GM12878 (cell line): ENCODE measurements around the gene DNAH2. TPM values are rescaled to one million over a fixed set of nuclear protein-coding genes. Genes with fewer than 3 reads are reported as not detected.

Source experiments
- CBX5 ChIP-seq: sonication (generic); IDR thresholded peaks from 2 replicates; pipeline ENCODE4 v1.6.1; 2016; ENCODE audit warnings: low read depth, moderate library complexity, mild to moderate bottlenecking, inconsistent platforms
- CHD2 ChIP-seq: IDR thresholded peaks from 2 replicates; pipeline ENCODE4 v1.6.1; 2011; ENCODE audit warnings: low read depth, low read length, improper control_type of control experiment, borderline replicate concordance
- DPF2 ChIP-seq: fragments of 450-650 bp; IDR thresholded peaks from 2 replicates; pipeline ENCODE4 v1.6.1; 2017; ENCODE audit warnings: mild to moderate bottlenecking
- GATAD2B ChIP-seq: fragments of 450-650 bp; conservative IDR thresholded peaks from 2 replicates; pipeline ENCODE4 v1.6.1; 2017; ENCODE audit warnings: low read depth, mild to moderate bottlenecking, moderate library complexity
- IKZF1 ChIP-seq: fragments of 450-650 bp; conservative IDR thresholded peaks from 2 replicates; pipeline ENCODE4 v1.6.1; 2017; ENCODE audit warnings: antibody characterized with exemption, mild to moderate bottlenecking
- MEF2B ChIP-seq: fragments of 450-650 bp; IDR thresholded peaks from 2 replicates; pipeline ENCODE4 v1.6.1; 2018; ENCODE audit warnings: mild to moderate bottlenecking, moderate library complexity; ENCODE audit not compliant: partially characterized antibody, poor library complexity, severe bottlenecking
- MTA2 ChIP-seq: fragments of 450-650 bp; IDR thresholded peaks from 2 replicates; pipeline ENCODE4 v1.6.1; 2016; ENCODE audit warnings: low read depth, mild to moderate bottlenecking, moderate library complexity
- NFYB ChIP-seq: IDR thresholded peaks from 2 replicates; pipeline ENCODE4 v1.6.1; 2011; ENCODE audit warnings: low read depth, mild to moderate bottlenecking, low read length, improper control_type of control experiment, moderate library complexity; ENCODE audit not compliant: insufficient read depth
- NR2C2 ChIP-seq: IDR thresholded peaks from 2 replicates; pipeline ENCODE4 v1.6.1; 2011; ENCODE audit warnings: borderline replicate concordance, low read depth; ENCODE audit not compliant: control insufficient read depth, insufficient read length
- NRF1 ChIP-seq: conservative IDR thresholded peaks from 2 replicates; pipeline ENCODE4 v1.6.1; 2011; ENCODE audit warnings: mild to moderate bottlenecking, low read depth, low read length, improper control_type of control experiment
- POLR2AphosphoS2 ChIP-seq: IDR thresholded peaks from 2 replicates; pipeline ENCODE4 v1.6.1; 2011; ENCODE audit warnings: low read depth, mild to moderate bottlenecking, low read length, improper control_type of control experiment, moderate library complexity
- RUNX3 ChIP-seq: IDR thresholded peaks from 2 replicates; pipeline ENCODE4 v1.6.1; 2012; ENCODE audit warnings: low read length, inconsistent platforms
- SIN3A ChIP-seq: IDR thresholded peaks from 2 replicates; pipeline ENCODE4 v1.6.1; 2012; ENCODE audit warnings: low read depth, low read length, improper control_type of control experiment
- STAT1 ChIP-seq: fragments of 450-650 bp; conservative IDR thresholded peaks from 2 replicates; pipeline ENCODE4 v1.6.1; 2014; ENCODE audit warnings: antibody characterized with exemption, mild to moderate bottlenecking
- SUZ12 ChIP-seq: fragments of 200-600 bp; sonication (generic); IDR thresholded peaks from one replicate; pipeline ENCODE4 v1.6.1; 2018; ENCODE audit warnings: antibody characterized with exemption, mild to moderate bottlenecking; ENCODE audit not compliant: unreplicated experiment
- TAF1 ChIP-seq: IDR thresholded peaks from 2 replicates; pipeline ENCODE4 v1.6.1; 2011; ENCODE audit warnings: mild to moderate bottlenecking, low read depth, low read length, borderline replicate concordance
- TARDBP ChIP-seq: IDR thresholded peaks from 2 replicates; pipeline ENCODE4 v1.6.1; 2016; ENCODE audit warnings: borderline replicate concordance
- WRNIP1 ChIP-seq: IDR thresholded peaks from 2 replicates; pipeline ENCODE4 v1.6.1; 2011; ENCODE audit warnings: low read depth, low read length, improper control_type of control experiment, borderline replicate concordance
- YBX1 ChIP-seq: fragments of 450-650 bp; IDR thresholded peaks from 2 replicates; pipeline ENCODE4 v1.6.1; 2016; ENCODE audit warnings: antibody characterized with exemption
- YY1 ChIP-seq: IDR thresholded peaks from 2 replicates; pipeline ENCODE4 v1.6.1; 2011; ENCODE audit warnings: low read depth, mild to moderate bottlenecking, low read length
- ZNF24 ChIP-seq: fragments of 450-650 bp; IDR thresholded peaks from 2 replicates; pipeline ENCODE4 v1.6.1; 2017; ENCODE audit warnings: antibody characterized with exemption, mild to moderate bottlenecking
- polyA plus RNA-seq, 11 experiments: library from polyadenylated mRNA; depleted of rRNA in 4 of 11; unstranded in 6 of 11; stranded (reverse) in 5 of 11; fragments of >200 nt; fragmentation: Nextera tagmentation in 4 of 11; fragmentation: Illumina TruSeq in 1 of 11; extraction: Ambion mirVana in 4 of 11; extraction: Trizol in 1 of 11; gene quantifications; 1 replicate in 1 of 11; 2 replicates in 10 of 11; pipeline versions ENCODE4 v1.2.1 to v1.2.3, GENCODE V29; 2011 to 2016; ENCODE audit warnings: inconsistent platforms in 2 of 11, missing spikeins in 2 of 11, low read depth in 1 of 11
- total RNA-seq, 4 experiments: library from RNA; depleted of rRNA in 3 of 4; stranded (reverse); fragments of >200 nt in 3 of 4; fragmentation: Illumina TruSeq in 1 of 4; extraction: Trizol in 1 of 4; gene quantifications; 2 replicates each; pipeline versions ENCODE4 v1.2.1 to v1.2.3, GENCODE V29; 2013 to 2021
- TF ChIP-seq, protein P1 (sequence below): IDR thresholded peaks from 2 replicates; pipeline ENCODE4 v1.6.1; 2011; ENCODE audit warnings: low read depth, mild to moderate bottlenecking, low read length, moderate library complexity, borderline replicate concordance; ENCODE audit errors: extremely low read depth
- TF ChIP-seq, protein P2 (sequence below): fragments of 450-650 bp; IDR thresholded peaks from 2 replicates; pipeline ENCODE4 v1.6.1; 2018; ENCODE audit warnings: mild to moderate bottlenecking, low read depth, moderate library complexity; ENCODE audit not compliant: partially characterized antibody
- TF ChIP-seq, protein P3 (sequence below): fragments of 450-650 bp; IDR thresholded peaks from 2 replicates; pipeline ENCODE4 v1.6.1; 2016; ENCODE audit warnings: mild to moderate bottlenecking, moderate library complexity, borderline replicate concordance

DNAH2 gene
- total and polyA plus RNA-seq, 10 of the 15 experiments (the other 5 are each of a cell fraction or from before 2014, with no cell fraction given): not detected

DNA sequence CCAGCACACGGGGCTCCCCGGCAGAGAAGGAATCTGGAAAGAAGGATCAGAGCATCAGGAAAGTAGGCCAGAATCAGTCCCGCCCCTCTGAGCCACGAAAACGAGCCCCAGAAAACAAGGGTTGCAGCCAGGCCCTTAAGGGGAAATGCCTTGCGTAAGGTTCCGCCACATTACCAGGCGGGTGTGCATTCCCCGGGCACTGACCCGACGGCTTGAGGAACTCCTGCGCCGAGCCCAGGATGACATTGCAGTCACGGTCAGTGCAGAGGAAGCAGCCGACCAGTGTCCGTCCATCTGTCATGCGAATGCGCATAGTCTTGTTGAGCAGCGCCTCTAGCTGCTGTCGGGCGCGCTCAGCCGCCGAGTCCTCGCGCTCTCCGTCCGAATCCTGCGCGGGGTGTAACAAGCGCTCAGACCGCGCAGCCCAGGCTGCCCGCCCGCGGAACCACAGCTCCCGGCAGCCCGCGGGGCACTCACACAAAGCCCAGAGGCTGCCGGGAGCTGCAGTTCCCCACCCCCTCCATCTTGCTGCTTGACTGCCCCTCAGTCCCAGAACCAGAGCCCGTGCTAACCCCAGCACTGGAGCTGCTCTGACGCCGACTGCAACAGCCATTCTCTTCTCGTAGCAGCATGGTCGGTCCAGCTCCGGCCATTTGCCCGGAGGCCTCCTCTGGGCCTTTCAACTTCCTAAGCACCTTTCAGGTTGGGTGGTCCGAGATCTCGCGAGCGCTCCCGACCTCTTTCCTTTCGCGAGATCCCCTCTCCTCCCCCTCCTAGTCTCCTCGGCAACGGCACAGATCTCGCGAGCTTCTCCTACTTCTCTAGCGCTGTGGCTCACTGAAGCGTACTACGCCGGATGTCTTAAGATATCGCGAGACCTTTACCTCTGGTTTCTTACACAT, 139.5 kb downstream of the DNAH2 start, which contains the start of gene NAA38 (continued):
- TF ChIP-seq, protein P1, sequence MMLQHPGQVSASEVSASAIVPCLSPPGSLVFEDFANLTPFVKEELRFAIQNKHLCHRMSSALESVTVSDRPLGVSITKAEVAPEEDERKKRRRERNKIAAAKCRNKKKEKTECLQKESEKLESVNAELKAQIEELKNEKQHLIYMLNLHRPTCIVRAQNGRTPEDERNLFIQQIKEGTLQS: no peak
- TF ChIP-seq CHD2: peak; percentile 99
- TF ChIP-seq MEF2B: no peak
- TF ChIP-seq STAT1: peak; percentile 54
- TF ChIP-seq, protein P2, sequence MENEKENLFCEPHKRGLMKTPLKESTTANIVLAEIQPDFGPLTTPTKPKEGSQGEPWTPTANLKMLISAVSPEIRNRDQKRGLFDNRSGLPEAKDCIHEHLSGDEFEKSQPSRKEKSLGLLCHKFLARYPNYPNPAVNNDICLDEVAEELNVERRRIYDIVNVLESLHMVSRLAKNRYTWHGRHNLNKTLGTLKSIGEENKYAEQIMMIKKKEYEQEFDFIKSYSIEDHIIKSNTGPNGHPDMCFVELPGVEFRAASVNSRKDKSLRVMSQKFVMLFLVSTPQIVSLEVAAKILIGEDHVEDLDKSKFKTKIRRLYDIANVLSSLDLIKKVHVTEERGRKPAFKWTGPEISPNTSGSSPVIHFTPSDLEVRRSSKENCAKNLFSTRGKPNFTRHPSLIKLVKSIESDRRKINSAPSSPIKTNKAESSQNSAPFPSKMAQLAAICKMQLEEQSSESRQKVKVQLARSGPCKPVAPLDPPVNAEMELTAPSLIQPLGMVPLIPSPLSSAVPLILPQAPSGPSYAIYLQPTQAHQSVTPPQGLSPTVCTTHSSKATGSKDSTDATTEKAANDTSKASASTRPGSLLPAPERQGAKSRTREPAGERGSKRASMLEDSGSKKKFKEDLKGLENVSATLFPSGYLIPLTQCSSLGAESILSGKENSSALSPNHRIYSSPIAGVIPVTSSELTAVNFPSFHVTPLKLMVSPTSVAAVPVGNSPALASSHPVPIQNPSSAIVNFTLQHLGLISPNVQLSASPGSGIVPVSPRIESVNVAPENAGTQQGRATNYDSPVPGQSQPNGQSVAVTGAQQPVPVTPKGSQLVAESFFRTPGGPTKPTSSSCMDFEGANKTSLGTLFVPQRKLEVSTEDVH: no peak
- TF ChIP-seq NR2C2: no peak
- TF ChIP-seq YBX1: no peak
- no peak for TF ChIP-seq ZNF24
- TF ChIP-seq, protein P3, sequence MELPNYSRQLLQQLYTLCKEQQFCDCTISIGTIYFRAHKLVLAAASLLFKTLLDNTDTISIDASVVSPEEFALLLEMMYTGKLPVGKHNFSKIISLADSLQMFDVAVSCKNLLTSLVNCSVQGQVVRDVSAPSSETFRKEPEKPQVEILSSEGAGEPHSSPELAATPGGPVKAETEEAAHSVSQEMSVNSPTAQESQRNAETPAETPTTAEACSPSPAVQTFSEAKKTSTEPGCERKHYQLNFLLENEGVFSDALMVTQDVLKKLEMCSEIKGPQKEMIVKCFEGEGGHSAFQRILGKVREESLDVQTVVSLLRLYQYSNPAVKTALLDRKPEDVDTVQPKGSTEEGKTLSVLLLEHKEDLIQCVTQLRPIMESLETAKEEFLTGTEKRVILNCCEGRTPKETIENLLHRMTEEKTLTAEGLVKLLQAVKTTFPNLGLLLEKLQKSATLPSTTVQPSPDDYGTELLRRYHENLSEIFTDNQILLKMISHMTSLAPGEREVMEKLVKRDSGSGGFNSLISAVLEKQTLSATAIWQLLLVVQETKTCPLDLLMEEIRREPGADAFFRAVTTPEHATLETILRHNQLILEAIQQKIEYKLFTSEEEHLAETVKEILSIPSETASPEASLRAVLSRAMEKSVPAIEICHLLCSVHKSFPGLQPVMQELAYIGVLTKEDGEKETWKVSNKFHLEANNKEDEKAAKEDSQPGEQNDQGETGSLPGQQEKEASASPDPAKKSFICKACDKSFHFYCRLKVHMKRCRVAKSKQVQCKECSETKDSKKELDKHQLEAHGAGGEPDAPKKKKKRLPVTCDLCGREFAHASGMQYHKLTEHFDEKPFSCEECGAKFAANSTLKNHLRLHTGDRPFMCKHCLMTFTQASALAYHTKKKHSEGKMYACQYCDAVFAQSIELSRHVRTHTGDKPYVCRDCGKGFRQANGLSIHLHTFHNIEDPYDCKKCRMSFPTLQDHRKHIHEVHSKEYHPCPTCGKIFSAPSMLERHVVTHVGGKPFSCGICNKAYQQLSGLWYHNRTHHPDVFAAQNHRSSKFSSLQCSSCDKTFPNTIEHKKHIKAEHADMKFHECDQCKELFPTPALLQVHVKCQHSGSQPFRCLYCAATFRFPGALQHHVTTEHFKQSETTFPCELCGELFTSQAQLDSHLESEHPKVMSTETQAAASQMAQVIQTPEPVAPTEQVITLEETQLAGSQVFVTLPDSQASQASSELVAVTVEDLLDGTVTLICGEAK: peak; percentile 80
- peak; percentile 35 for TF ChIP-seq DPF2
- 0 out of 2 replicates have a peak, but pooled peaks have one; percentile 17 for TF ChIP-seq CBX5
- TF ChIP-seq SUZ12: no peak
- TF ChIP-seq NRF1: peak; percentile 85
- TF ChIP-seq TARDBP: peak; percentile 52; the same call in 1 of the 2 replicates
- peak; percentile 11; the same call in 1 of the 2 replicates for TF ChIP-seq MTA2
- TF ChIP-seq NFYB: no peak
- peak; percentile 30; the same call in 1 of the 2 replicates for TF ChIP-seq POLR2AphosphoS2
- peak; percentile 72 for TF ChIP-seq RUNX3
- TF ChIP-seq IKZF1: peak; percentile 99
- no peak for TF ChIP-seq WRNIP1
- peak; percentile 94 for TF ChIP-seq YY1
- TF ChIP-seq SIN3A: no peak; the same call in 1 of the 2 replicates
- TF ChIP-seq TAF1: peak; percentile 67; the same call in 1 of the 2 replicates
- TF ChIP-seq GATAD2B: peak; percentile 66
